Activated CD8-positive, alpha-beta T cell treated with anti-CD3 and anti-CD28 coated beads, Interleukin-2, amount 10 ng/mL, durations not matched to agents 7 days and 5 days (primary cell): Measurements from ENCODE around the gene FLNB. TPM values are rescaled to one million over a fixed set of nuclear protein-coding genes. Genes with fewer than 3 reads are reported as not detected.

Experiments
- ATAC-seq: fragments of 150-1000 bp; cut with Tn5 transposase; one replicate; pipeline ENCODE4 v1.10.0; 2021; ENCODE audit warnings: moderate library complexity
- CTCF ChIA-PET: fragments of 350-600 bp; sonication (Branson Sonifier 250); formaldehyde crosslinking; loops from one replicate; lab custom pipeline; 2021; ENCODE audit warnings: antibody characterized with exemption; lab: Charles Lee
- POLR2A ChIA-PET: fragments of 350-600 bp; sonication (Branson Sonifier 250); formaldehyde crosslinking; loops from one replicate; lab custom pipeline; 2021; ENCODE audit warnings: antibody characterized with exemption; lab: Charles Lee
- DNase-seq: peaks from one replicate; pipeline ENCODE4 v3.0.0-alpha.2; 2020
- H3K27ac Mint-ChIP-seq: one replicate; pipeline ENCODE4 v1.8.0; 2021; ENCODE audit warnings: mild to moderate bottlenecking, mixed read lengths
- H3K27me3 Mint-ChIP-seq: one replicate; pipeline ENCODE4 v1.8.0; 2021; ENCODE audit warnings: low read depth, mixed read lengths
- H3K36me3 Mint-ChIP-seq: one replicate; pipeline ENCODE4 v1.8.0; 2021; ENCODE audit warnings: low read depth, mixed read lengths
- H3K4me1 Mint-ChIP-seq: one replicate; pipeline ENCODE4 v1.8.0; 2021; ENCODE audit warnings: low read depth, mixed read lengths
- H3K4me3 Mint-ChIP-seq: one replicate; pipeline ENCODE4 v1.8.0; 2021; ENCODE audit warnings: mild to moderate bottlenecking, mixed read lengths
- H3K9me3 Mint-ChIP-seq: one replicate; pipeline ENCODE4 v1.8.0; 2022; ENCODE audit warnings: mixed read lengths; ENCODE audit not compliant: insufficient read depth
- total RNA-seq, 2 experiments: library from RNA; stranded (reverse); gene quantifications; one replicate each; pipeline ENCODE4 v1.2.3, GENCODE V29; 2021

Gene FLNB
- total RNA-seq, 2 experiments from 2014 or later = 14.1 to 15.9 TPM

DNA sequence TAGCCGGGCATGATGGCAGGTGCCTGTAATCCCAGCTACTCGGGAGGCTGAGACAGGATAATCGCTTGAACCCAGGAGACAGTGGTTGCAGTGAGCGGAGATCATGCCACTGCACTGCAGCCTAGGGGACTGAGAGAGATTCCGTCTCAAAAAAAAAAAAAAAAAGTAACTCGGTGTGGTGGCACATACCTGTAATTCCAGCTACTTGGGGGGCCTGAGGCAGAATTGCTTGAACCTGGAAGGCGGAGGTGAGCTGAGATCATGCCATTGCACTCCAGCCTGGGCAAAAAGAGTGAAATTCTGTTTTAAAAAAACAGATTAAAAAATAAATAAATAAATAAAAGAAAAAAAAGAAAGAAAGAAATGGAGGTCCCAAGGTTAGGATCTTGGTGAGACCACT is 6.2 kb upstream of the FLNB start:
- Mint-ChIP-seq H3K4me3 (no peak overlapping the region), H3K27ac (no peak overlapping the region), H3K9me3 (no peaks in the 10 kb centered on the region), H3K36me3 (no peaks in the 10 kb centered on the region), H3K27me3 (no peaks in the 10 kb centered on the region), H3K4me1 (peaks cover 16% of the 10 kb centered on the region)
- POLR2A ChIA-PET = no interaction called here
- CTCF ChIA-PET = no interaction called here
- DNase-seq (no peak), ATAC-seq (no peak)

- DNase-seq (no peak), ATAC-seq (no peak)
- H3K4me3 Mint-ChIP-seq = no peak overlapping the region
- H3K9me3 Mint-ChIP-seq = no peaks in the 10 kb centered on the region
- peaks cover 17% of the 10 kb centered on the region for H3K4me1 Mint-ChIP-seq
- no peaks in the 10 kb centered on the region for H3K27me3 Mint-ChIP-seq
- POLR2A ChIA-PET = no interaction called here
- no peak overlapping the region for H3K27ac Mint-ChIP-seq
- no peaks in the 10 kb centered on the region for H3K36me3 Mint-ChIP-seq
- CTCF ChIA-PET = interaction anchor here (1.6 kb wide), 1 partner anchor 9 kb away, joined by 3 read pairs; no protein-coding TSS in a partner anchor
Observed at GRCh38 chr3:58003093-58003492, 5.1 kb upstream of the FLNB start.

DNA sequence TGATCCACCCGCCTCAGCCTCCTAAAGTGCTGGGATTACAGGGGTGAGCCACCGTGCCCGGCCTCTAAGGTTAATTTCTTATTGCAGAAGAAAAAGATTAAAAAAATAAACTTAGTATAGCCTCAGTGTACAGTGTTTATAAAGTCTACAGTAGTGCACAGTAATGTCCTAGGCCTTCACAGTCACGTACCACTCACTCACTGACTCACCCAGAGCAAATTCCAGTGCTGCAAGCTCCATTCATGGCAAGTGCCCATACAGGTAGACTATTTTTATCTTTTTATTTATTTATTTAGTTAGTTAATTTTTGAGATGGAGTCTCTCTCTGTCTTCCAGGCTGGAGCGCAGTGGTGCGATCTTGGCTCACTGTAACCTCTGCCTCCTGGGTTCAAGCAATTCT is 3.2 kb upstream of the FLNB start:
- ATAC-seq (no peak), DNase-seq (no peak)
- no peak overlapping the region for H3K27ac Mint-ChIP-seq
- H3K4me1 Mint-ChIP-seq = peaks cover 10% of the 10 kb centered on the region
- ChIA-PET POLR2A (no interaction called here), CTCF (interaction anchor here (1.5 kb wide), 2 partner anchors 163 to 170 kb away, joined by 3 read pairs; no protein-coding TSS in a partner anchor)
- H3K27me3 Mint-ChIP-seq = no peaks in the 10 kb centered on the region
- H3K4me3 Mint-ChIP-seq = no peak overlapping the region
- no peaks in the 10 kb centered on the region for H3K9me3 Mint-ChIP-seq
- H3K36me3 Mint-ChIP-seq = no peaks in the 10 kb centered on the region

GRCh38 chr3:58005669-58006068 is 2.6 kb upstream of the FLNB start:
- ChIA-PET CTCF (interaction anchor here (1.0 to 1.5 kb wide), 2 partner anchors 162 to 211 kb away, joined by 3 read pairs; no protein-coding TSS in a partner anchor), POLR2A (no interaction called here)
- H3K9me3 Mint-ChIP-seq = no peaks in the 10 kb centered on the region
- H3K4me1 Mint-ChIP-seq = peaks cover 16% of the 10 kb centered on the region
- no peak for DNase-seq
- H3K27me3 Mint-ChIP-seq = no peaks in the 10 kb centered on the region
- no peaks in the 10 kb centered on the region for H3K36me3 Mint-ChIP-seq
- no peak overlapping the region for H3K27ac Mint-ChIP-seq
- H3K4me3 Mint-ChIP-seq = no peak overlapping the region
- ATAC-seq = no peak

DNA sequence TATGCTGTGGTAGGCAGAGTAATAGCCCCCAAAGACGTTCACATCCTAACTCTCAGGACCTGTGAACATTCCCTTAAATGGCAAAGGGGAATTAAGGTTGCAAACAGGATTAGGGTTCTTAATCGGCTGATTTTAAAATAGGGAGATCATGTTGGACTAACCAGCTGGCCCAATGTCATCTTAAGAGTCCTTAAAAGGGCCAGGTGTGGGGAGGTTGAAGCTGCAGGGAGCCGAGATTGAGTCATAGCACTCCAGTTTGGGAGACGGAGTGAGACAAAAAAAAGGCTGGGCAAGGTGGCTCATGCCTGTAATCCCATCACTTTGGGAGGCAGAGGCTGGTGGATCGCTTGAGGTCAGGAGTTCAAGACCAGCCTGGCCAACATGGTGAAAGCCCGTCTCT is 1.6 kb upstream of the FLNB start:
- POLR2A ChIA-PET = no interaction called here
- CTCF ChIA-PET = interaction anchor here (1.3 to 3.6 kb wide), 7 partner anchors 17 to 172 kb away, joined by 4 to 39 read pairs (median 10); no protein-coding TSS in a partner anchor
- ATAC-seq (no peak), DNase-seq (no peak)
- peaks cover 22% of the 10 kb centered on the region for H3K4me1 Mint-ChIP-seq
- no peak overlapping the region for H3K4me3 Mint-ChIP-seq
- H3K36me3 Mint-ChIP-seq = no peaks in the 10 kb centered on the region
- no peaks in the 10 kb centered on the region for H3K27me3 Mint-ChIP-seq
- no peaks in the 10 kb centered on the region for H3K9me3 Mint-ChIP-seq
- H3K27ac Mint-ChIP-seq = no peak overlapping the region

DNA sequence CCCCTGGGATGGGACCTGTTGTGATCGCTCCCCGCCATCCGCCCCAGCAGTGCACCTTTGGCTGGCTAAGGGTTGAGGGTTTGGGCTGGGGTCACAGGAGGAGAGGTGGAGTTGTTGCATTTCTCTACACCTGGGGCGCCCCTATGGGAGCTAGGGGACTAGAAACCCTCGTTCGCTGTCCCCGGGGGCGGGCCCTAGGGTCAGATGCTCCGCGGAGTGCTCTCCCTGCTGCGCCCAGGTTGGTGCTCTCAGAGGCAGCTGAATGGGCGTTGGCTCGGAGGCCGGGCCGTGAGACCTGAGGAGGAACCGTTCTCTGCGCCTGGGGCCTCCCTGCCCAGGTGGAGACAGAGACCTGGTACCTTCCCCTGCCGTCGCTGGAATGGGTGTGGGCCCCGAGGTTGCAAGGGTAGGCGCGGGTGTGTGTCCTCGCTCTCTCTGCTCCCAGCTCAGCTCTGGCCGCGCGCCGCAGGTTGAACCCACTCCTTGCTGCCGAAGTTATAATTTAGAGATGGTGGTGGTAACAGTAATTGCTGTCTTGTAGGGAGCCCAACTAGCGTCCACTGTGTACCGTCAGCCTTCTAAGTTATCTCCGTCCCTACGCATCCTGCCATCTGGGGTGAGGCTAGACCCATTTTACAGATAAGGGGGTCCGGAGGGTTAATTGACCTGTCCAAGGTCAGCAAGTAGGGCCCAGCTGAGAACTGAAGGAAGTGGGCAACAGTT is 965 bp downstream of the FLNB start:
- peak overlapping the region; percentile 43 for H3K27ac Mint-ChIP-seq
- no peaks in the 10 kb centered on the region for H3K27me3 Mint-ChIP-seq
- ATAC-seq = peak; percentile 31
- no peaks in the 10 kb centered on the region for H3K36me3 Mint-ChIP-seq
- H3K9me3 Mint-ChIP-seq = no peaks in the 10 kb centered on the region
- H3K4me3 Mint-ChIP-seq = peak overlapping the region; percentile 89
- peaks cover 40% of the 10 kb centered on the region for H3K4me1 Mint-ChIP-seq
- DNase-seq = peak; percentile 48
- ChIA-PET POLR2A (interaction anchor here (0.7 to 0.8 kb wide), 2 partner anchors 20 to 157 kb away, joined by 4 to 5 read pairs; no protein-coding TSS in a partner anchor), CTCF (interaction anchor here (0.7 to 3.6 kb wide), 30 partner anchors 9 to 612 kb away, joined by 3 to 39 read pairs (median 6); partner anchors contain the start of genes HTD2 and RPP14)

DNA sequence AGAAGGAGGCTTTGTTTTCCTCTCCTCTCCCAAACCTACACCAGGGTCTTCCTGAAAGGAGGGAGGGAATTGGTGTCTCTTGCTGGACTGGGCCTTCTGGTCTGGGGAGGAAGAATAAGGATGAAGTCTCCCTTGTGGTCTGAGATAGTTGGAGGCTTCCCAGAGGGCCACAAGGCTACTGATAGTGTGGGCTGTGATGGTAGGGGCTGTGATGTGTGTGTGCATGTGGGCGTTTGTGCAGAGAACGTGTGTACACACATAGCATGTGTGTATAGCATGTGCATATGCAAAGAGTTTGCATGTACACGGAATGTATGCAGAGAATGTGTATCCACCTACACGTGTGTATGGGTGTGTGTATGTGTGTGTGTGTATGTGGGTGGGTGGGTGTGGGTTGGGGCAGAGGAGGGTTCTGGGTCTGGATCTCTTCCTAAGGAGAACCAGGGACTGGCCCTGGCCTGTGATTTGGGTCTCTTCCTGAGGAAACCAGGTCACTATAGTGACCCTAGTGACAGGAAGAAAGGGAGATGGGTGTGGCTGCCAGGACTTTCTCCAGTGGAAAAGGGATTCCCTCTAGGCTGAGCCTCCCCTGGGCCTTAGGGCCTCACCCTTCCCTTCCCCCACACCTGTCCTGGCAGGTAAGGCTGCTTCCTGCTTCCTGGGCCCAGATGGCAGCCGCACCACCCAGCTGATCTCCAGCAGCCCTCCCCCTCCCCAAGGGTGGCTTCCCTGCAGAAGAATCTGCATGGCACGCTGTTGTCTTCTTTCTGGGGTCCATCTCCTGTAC is 1.7 kb downstream of the FLNB start:
- no peaks in the 10 kb centered on the region for H3K9me3 Mint-ChIP-seq
- peak overlapping the region; percentile 89 for H3K4me3 Mint-ChIP-seq
- H3K27ac Mint-ChIP-seq = no peak overlapping the region
- DNase-seq (no peak), ATAC-seq (no peak)
- no peaks in the 10 kb centered on the region for H3K36me3 Mint-ChIP-seq
- CTCF ChIA-PET = interaction anchor here (0.7 to 3.6 kb wide), 11 partner anchors 12 to 298 kb away, joined by 3 to 39 read pairs (median 4); no protein-coding TSS in a partner anchor
- no peaks in the 10 kb centered on the region for H3K27me3 Mint-ChIP-seq
- POLR2A ChIA-PET = interaction anchor here (0.7 kb wide), 2 partner anchors 19 to 51 kb away, joined by 3 to 4 read pairs; no protein-coding TSS in a partner anchor
- peaks cover 40% of the 10 kb centered on the region for H3K4me1 Mint-ChIP-seq

- Mint-ChIP-seq H3K27ac (no peak overlapping the region), H3K4me1 (peaks cover 40% of the 10 kb centered on the region), H3K27me3 (no peaks in the 10 kb centered on the region), H3K9me3 (no peaks in the 10 kb centered on the region), H3K36me3 (no peaks in the 10 kb centered on the region), H3K4me3 (no peak overlapping the region)
- ChIA-PET POLR2A (interaction anchor here (0.6 to 0.7 kb wide), 2 partner anchors 34 to 50 kb away, joined by 3 to 6 read pairs; no protein-coding TSS in a partner anchor), CTCF (interaction anchor here (0.7 to 1.6 kb wide), 5 partner anchors 12 to 206 kb away, joined by 3 to 6 read pairs (median 3); no protein-coding TSS in a partner anchor)
- no peak for DNase-seq
- no peak for ATAC-seq
Observed at GRCh38 chr3:58010562-58010961, 2.3 kb downstream of the FLNB start.

- Mint-ChIP-seq H3K4me1 (peaks cover 40% of the 10 kb centered on the region), H3K27me3 (no peaks in the 10 kb centered on the region), H3K9me3 (no peaks in the 10 kb centered on the region), H3K4me3 (no peak overlapping the region), H3K36me3 (no peaks in the 10 kb centered on the region), H3K27ac (no peak overlapping the region)
- ATAC-seq (no peak), DNase-seq (no peak)
- POLR2A ChIA-PET = no interaction called here
- CTCF ChIA-PET = interaction anchor here (0.9 to 1.6 kb wide), 5 partner anchors 14 to 205 kb away, joined by 3 to 6 read pairs (median 3); no protein-coding TSS in a partner anchor
Observed at GRCh38 chr3:58011580-58011979, 3.4 kb downstream of the FLNB start.

DNA sequence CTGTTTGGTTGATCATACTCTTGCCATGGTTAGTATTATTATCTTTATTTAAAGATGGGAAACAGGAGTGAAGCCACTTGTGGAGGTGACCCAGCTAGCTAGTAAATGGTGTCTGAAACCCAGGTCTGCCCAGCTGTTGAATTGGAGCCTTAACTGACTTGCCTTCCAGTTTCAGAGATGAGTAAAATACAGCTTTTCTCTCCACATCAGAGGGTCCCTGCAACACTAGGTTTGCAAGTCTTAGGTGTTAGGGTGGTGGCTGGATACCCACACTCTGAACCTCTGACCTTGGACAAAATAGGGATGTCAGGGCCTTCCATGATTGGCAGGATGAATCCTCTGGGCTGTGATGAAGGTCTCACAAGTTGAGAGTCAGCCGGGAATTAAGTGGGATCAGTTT is 4.1 kb downstream of the FLNB start:
- H3K9me3 Mint-ChIP-seq = no peaks in the 10 kb centered on the region
- DNase-seq (no peak), ATAC-seq (no peak)
- CTCF ChIA-PET = interaction anchor here (0.6 to 2.3 kb wide), 5 partner anchors 9 to 165 kb away, joined by 3 to 6 read pairs (median 3); no protein-coding TSS in a partner anchor
- no peaks in the 10 kb centered on the region for H3K36me3 Mint-ChIP-seq
- no peaks in the 10 kb centered on the region for H3K27me3 Mint-ChIP-seq
- H3K4me1 Mint-ChIP-seq = peaks cover 40% of the 10 kb centered on the region
- POLR2A ChIA-PET = no interaction called here
- no peak overlapping the region for H3K27ac Mint-ChIP-seq
- H3K4me3 Mint-ChIP-seq = no peak overlapping the region

DNA sequence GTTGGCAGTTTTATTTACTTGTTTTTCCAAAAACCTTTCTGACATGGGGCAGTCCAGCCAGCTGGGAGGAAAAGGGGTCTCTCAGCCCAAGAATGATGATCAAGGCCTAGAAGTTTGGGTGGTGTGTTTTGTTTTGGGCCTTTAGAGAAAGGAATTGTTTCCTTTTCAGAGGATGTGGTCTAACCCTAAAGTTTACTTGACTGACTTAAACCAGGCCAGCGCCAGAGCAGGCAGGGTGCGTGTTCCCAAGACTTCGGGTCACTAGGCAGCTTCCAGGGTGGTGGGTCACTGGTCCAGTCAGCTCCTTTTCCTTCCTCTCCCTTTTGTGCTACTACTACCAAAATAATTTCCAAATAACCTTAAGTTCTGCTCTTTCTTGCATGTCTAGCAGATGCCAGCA is 4.9 kb downstream of the FLNB start:
- POLR2A ChIA-PET = no interaction called here
- Mint-ChIP-seq H3K36me3 (no peaks in the 10 kb centered on the region), H3K27ac (peak overlapping the region; percentile 29), H3K27me3 (no peaks in the 10 kb centered on the region), H3K4me3 (no peak overlapping the region), H3K9me3 (no peaks in the 10 kb centered on the region), H3K4me1 (peaks cover 39% of the 10 kb centered on the region)
- CTCF ChIA-PET = interaction anchor here (0.6 to 2.3 kb wide), 8 partner anchors 22 to 293 kb away, joined by 3 to 6 read pairs (median 3); partner anchors contain the start of genes HTD2 and RPP14
- DNase-seq (no peak), ATAC-seq (no peak)
